ENCODE measurements around the gene NOCT.
"Not testable (repeated sequence)": the region's sequence is repeated elsewhere in the genome, so short reads cannot be mapped to it uniquely, and the experiment has no call there.

Gene NOCT

DNA sequence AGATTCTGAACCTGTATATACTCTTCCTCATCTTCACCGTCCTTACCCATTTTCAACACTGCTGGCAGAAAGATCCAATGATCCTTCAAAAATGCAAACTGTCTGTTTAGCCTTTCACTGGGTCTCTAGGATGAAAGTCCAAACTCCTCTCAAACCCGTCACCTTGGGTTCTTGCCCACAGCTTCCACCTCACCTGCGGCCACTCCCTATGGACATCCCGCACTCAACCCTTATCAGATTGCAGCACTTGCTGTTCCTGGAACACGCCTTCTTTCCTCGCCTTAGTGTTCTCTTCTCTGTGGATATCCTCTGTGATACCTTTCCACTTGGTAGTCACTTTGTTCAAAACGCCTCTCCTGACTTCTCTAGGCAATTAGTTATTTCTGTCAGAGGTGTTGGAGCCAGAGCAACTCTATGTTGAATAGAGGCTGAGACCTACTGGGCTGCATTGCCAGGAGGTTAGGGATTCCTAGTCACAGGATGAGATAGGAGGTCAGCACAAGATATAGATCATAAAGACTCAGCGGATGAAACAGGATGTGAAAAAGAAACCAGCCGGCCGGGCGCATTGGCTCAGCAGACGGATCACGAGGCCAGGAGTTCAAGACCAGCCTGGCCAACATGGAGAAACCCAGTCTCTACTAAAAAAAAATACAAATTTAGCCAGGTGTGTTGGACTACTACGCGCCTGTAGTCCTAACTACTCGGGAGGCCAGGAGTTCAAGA is 4.2 kb upstream of the NOCT start:
- no peak for DNase-seq

- no peak for DNase-seq
Observed at GRCh38 chr4:139014371-139015268, 961 bp upstream of the NOCT start.

DNA sequence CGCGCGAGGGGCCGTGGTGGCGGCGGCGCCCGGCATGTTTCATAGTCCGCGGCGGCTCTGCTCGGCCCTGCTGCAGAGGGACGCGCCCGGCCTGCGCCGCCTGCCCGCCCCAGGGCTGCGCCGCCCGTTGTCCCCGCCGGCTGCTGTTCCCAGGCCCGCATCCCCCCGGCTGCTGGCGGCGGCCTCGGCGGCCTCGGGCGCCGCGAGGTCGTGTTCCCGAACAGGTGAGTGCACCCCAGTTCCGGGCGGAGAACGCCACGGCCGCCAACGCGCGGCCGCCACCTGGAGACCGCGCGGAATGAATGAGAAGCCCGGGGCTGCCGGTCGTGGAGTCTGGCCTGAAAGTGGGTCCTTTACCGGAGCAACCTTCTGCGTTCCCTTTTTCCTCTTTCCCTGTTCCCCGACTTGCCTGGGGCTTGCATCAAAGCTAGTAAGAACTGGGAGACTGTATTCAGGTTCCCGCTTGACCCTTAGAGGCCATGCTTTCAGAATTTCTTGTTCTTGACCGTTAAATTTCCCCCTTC is 429 bp downstream of the NOCT start:
- DNase-seq = no peak

DNA sequence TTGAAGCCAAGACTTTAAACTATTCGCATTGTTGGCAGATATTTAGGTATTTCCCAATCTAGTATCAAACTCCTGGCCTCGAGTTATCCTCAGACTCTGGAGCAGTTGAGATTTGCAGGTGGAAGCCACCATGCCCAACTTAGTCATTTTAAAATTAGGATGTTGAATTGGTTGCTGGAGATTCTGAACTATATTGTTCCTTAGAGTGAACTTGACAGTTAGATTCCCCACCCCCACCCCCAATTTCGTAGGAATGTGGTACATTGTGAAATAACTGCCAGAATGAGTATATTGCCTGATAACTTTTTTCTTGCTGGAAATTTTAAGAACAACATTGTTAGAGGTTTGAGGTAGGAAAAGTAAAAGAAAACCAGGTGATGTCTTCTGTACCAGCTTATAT is 2.3 kb downstream of the NOCT start:
- DNase-seq = no peak

GRCh38 chr4:139018501-139018900 is 2.9 kb downstream of the NOCT start:
- DNase-seq = no peak

DNA sequence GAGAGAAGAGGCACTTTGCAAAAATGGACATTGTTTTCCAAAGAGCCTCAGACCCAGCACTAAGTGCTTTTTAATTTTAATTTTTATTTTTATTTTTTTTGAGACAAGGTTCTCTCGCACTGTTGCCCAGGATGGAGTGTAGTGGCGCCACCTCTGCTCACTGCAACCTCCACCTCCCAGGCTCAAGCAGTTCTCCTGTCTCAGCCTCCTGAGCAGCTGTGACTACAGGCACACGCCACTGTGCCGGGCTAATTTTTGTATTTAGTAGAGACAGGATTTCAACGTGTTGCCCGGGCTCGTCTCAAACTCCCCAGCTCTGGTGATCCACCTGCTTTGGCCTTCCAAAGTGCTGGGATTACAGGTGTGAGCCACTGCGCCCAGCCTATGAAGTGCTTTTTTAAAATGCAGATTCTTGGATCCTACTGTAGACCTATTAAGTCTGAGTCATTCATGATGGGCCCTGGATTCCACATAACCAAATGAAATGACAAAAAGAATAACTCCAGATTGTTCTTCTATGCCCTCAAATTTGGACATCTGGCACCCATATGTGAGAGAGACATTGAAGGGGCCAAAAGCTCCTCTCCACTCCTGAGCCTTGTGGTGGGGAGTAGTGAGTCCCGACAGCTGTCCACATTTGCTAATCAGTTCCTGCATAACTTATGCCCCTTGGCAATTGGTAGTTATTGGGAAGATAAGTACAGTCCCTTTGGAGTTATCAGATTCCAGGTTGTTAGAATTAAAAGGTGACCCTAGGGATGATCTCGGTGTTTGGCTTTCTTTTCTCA is 3.6 kb downstream of the NOCT start:
- DNase-seq = no peak

DNA sequence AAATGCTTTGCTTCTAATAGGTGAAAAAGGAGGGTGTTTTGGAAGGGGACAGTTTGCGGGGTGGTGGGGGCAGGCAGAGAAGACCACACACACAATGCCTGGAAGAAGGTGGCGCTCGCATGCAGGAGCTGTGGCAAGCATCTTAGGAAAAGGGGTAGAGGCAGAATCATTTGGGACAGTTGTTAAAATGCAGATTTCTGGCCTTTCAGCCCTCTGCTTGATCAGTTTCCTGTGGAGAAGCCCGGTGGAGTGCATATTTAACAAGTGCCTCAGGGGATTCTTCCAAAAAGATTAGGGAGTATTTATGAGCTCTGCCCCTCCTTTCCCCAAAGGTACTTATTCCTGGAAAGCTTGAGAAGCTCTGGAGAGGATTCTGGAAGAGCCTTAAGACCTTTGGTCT is 4.8 kb downstream of the NOCT start:
- no peak for DNase-seq

- not testable (repeated sequence) for DNase-seq
Observed at GRCh38 chr4:139021071-139021470, 5.5 kb downstream of the NOCT start.

GRCh38 chr4:139022835-139023234 is 7.3 kb downstream of the NOCT start:
- DNase-seq = no peak

- no peak for DNase-seq
Observed at GRCh38 chr4:139024686-139025085, 9.1 kb downstream of the NOCT start.

DNA sequence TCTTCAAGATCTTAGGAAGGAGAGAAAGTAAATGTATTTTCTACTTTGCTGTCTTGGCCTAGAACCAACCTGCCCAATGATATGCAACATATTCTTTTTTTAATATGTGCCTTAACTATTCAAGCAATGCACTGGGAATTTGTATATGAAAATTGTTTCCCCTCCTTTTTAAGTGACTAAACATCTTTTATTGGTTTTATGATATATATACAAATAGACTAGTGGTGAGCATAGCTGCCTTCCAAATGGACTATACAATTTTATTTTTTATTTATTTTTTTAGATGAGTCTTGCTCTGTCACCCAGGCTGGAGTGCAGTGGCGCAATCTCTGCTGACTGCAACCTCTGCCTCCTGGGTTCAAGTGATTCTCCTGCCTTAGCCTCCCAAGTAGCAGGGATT is 10.3 kb downstream of the NOCT start:
- no peak for DNase-seq

DNA sequence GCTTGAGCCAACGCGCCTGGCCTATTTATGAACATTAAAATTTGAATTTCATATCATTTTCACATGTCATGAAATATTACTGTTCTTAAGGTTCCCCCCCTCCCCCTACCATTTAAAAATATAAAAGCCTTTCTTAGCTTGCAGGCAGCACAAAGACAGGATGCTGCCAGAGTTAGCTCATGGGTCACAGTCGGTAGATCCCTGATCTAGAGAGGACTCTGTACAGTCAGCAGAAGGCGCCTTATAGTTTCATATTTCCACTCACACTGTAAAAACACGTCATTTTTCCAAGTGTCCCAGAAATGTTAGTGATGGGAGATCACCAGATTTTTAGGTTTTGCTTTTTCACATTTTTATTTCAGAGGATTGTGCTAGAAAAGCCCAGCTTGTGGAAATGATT is 12.2 kb downstream of the NOCT start:
- no peak for DNase-seq

DNA sequence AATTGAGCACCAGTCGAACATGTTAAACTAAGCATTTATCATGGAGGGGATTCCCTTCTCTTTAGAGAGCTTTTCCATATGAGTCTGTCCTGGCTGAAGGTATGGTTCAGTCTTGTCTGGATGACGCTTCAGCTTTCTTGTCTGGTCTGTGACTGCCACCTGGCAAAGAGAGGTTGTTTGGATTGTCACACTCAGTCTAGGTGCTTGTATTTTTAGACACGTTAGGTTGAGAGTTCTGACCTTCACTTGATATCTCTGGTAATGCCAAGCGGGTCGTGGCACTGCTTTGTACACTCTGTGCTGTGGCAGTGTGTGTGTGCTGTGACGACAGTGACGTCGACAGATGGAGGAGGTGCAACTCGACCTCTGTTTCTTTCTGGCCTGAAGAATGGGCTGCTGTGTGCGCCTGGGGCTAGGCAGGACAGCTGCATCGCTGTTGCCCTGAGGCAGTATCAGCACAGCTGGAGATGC is 12.6 kb downstream of the NOCT start:
- no peak for DNase-seq

DNA sequence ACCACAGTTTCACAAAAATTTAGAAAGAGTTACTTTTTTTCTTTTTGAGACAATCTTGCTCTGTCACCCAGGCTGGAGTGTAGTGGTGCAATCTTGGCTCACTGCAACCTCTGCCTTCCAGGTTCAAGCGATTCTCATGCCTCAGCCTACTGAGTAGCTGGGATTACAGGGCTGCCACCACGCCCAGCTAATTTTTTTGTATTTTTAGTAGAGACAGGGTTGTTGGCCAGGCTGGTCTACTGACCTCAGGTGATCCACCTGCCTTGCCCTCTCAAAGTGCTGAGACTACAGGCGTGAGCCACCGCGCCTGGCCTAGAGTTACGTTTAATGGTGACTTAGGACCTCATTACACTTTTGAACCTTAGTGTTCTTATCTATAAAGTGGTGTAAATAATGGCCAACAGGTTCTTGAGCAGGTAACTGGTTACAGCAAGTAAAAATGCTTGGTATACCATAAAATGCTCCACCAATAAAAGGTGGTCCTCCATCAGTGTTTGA is 14.3 kb downstream of the NOCT start:
- DNase-seq = not testable (repeated sequence)

DNA sequence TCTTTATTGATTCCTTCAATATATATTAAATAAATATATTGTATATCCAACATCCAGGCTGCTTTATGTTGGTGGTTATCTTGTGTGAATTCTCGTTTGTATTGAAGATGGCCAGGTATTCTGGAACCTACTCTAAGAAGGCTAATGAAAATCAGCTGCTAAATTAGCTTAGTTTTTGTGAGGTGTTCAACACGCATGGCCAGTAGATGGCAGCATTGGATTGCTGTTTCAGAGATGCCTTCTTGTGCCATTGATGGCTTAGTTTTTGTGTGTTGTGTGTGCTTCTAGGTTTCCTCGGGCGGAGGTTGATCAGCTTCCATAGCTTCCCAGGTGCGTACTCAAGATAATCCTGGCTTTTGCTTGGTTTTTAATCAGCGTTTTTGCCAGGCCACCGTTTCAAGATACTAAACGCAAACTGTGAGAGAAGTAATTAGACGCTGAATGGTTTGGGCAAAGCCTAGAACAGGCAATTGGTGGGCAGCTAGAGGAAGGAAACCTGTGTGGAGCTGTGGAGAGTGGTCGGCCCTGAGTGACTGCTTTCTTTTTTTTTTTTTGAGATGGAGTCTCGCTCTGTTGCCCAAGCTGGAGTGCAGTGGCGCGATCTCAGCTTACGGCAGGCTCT is 15.1 kb downstream of the NOCT start:
- no peak for DNase-seq

DNA sequence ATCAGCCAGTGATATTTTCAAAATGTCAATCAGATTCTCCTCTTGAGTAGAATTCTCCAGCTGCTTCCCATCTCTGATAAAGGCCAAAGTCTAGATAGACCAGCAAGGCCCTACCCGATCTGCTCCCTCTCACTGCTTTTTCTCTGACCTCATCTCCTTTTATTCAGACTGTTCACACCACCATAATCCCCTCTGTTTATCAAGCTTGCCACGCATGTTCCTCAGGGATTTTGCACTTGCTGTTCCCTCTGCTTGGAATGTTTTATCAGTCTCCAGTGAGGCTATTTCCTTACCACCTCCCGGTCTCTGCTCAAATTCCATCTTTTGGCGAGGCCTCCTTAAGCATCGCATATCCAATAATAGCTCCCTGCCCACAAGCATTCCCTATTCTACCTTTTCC is 20.1 kb downstream of the NOCT start:
- no peak for DNase-seq

GRCh38 chr4:139036885-139037284 is 21.3 kb downstream of the NOCT start:
- DNase-seq = no peak

DNA sequence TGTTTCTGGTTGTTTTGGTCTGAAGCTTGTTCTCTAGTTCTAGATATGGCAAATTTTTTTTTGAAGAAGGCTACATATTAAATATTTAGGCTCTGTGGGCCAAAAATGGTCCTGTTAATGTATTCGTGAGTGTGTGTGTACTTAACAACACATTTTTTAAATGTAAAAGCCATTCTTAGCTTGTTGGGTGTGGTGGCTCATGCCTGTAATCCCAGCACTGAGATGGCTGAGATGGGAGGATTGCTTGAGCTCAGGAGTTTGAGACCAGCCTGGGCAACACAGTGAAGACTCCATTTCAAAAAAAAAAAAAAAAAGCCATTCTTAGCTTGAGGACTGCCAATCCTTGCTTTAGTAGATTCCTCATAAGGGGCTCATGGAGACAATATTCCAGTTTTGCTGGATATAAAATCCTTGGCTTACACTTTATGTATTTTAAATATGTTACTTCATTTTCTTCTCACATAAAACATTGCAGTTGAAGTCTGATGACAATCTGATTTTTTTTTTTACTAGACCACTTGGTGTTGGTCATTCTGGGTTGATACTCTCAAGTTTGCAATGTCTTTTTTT is 23.4 kb downstream of the NOCT start:
- DNase-seq = no peak

DNA sequence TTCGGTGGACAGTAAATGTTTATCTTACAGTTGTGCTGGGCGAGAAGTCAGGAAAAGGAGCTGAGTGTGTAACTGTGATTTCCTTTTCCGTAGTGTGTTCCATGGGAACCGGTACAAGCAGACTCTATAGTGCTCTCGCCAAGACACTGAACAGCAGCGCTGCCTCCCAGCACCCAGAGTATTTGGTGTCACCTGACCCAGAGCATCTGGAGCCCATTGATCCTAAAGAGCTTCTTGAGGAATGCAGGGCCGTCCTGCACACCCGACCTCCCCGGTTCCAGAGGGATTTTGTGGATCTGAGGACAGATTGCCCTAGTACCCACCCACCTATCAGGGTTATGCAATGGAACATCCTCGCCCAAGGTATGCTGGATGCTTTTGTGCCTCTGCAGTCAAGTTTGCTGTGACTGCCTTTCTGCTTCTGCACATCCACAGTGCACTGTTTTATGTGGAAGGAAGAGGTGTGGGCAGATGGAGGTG is 27.4 kb downstream of the NOCT start:
- no peak for DNase-seq

DNA sequence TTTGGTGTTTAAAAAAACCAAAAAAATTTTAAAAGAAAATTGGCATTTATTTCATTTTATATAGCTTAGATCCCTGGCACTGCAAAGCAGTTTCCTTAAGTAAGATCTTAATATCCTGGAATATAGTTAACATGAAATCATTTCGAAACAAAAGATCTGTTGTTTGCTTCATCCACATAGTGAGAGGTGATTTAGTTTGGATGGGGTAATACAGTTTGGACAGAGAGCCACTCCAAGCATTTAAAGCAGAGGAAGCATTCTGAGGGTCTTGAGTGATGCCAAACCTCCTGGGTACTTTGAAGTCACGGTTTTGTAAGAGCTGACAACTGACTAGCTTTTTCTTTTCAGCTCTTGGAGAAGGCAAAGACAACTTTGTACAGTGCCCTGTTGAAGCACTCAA is 28.7 kb downstream of the NOCT start:
- no peak for DNase-seq

DNA sequence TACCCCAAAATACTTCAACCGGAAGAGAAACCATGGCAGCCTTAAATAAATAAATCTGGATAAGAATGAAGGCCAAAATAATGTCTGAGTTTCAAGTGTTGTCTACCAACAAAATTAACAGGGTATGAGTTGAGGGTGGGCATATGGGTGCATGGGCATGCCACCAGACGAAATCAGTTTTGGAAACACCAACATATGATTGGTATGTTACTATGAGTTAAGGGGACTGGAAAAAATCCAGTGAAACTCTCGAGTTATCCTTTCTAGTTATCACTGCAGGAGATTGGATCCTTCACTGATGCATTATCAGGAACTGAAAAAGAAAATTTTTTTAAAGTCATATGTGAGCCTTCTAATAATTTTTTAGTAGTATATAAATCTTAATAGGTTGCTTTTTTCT is 32.4 kb downstream of the NOCT start:
- DNase-seq = no peak

DNA sequence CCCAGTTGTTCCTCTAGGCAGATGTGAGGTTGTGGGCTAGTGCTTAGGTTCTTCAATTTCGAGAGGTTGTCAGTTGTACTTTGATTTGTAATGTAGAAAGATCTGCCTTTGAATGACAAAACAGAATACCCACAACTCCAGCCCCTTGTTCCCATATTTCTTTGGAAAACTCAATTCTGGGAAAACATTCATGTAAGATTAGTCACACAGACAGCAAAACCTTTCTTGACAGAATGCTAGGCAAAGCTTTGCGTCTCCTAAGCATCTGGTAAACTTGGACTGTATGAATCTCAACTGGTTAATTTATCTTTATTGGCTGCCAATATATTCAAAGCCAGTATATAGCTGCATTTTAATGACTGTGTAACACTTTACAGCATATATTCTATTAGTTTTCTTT is 34.9 kb downstream of the NOCT start:
- no peak for DNase-seq
